Endothelial cell (in vitro differentiated cells): ENCODE data around the gene GAB2. TPM values are rescaled to one million over a fixed set of nuclear protein-coding genes. Genes with fewer than 3 reads are reported as not detected.
A peak's percentile ranks its signal among the peaks of the same experiment; 100 is the strongest.

ENCODE experiments used
- DNase-seq: peaks from one replicate; pipeline ENCODE4 v3.0.0; 2021; ENCODE audit warnings: low spot score
- H3K27ac Mint-ChIP-seq: one replicate; pipeline ENCODE4 v1.8.0; 2021; ENCODE audit warnings: mixed read lengths, inconsistent platforms; ENCODE audit not compliant: unreplicated experiment
- H3K27me3 Mint-ChIP-seq: one replicate; pipeline ENCODE4 v1.8.0; 2021; ENCODE audit warnings: mild to moderate bottlenecking, moderate library complexity, mixed read lengths, inconsistent platforms; ENCODE audit not compliant: unreplicated experiment
- H3K36me3 Mint-ChIP-seq: one replicate; pipeline ENCODE4 v1.8.0; 2021; ENCODE audit warnings: mild to moderate bottlenecking, low read depth, mixed read lengths, inconsistent platforms; ENCODE audit not compliant: unreplicated experiment
- H3K4me1 Mint-ChIP-seq: one replicate; pipeline ENCODE4 v1.8.0; 2021; ENCODE audit warnings: mild to moderate bottlenecking, mixed read lengths, inconsistent platforms; ENCODE audit not compliant: unreplicated experiment
- H3K4me3 Mint-ChIP-seq: one replicate; pipeline ENCODE4 v1.8.0; 2021; ENCODE audit warnings: mild to moderate bottlenecking, mixed read lengths, inconsistent platforms; ENCODE audit not compliant: unreplicated experiment
- H3K9me3 Mint-ChIP-seq: one replicate; pipeline ENCODE4 v1.8.0; 2021; ENCODE audit warnings: mixed read lengths, inconsistent platforms; ENCODE audit not compliant: unreplicated experiment
- total RNA-seq: library from RNA; stranded (reverse); fragmentation: NEBNext Ultra II Directional; extraction: Animal tissue kit (Norgen Biotek cat#: 25700); gene quantifications from one replicate; pipeline ENCODE4 v1.2.1, GENCODE V29; 2021; ENCODE audit not compliant: unreplicated experiment
- TF ChIP-seq, protein P1 (sequence below): fragments of 200-600 bp; sonication (generic); IDR thresholded peaks from one replicate; pipeline ENCODE4 v1.5.0; 2021; ENCODE audit warnings: antibody characterized with exemption; ENCODE audit not compliant: unreplicated experiment

The GAB2 gene
- total RNA-seq, 1 donor from 2014 or later = 81.0 TPM

GRCh38 chr11:78270971-78271370 lies 146.6 kb downstream of the GAB2 start:
- DNase-seq = no peak
- TF ChIP-seq, protein P1, sequence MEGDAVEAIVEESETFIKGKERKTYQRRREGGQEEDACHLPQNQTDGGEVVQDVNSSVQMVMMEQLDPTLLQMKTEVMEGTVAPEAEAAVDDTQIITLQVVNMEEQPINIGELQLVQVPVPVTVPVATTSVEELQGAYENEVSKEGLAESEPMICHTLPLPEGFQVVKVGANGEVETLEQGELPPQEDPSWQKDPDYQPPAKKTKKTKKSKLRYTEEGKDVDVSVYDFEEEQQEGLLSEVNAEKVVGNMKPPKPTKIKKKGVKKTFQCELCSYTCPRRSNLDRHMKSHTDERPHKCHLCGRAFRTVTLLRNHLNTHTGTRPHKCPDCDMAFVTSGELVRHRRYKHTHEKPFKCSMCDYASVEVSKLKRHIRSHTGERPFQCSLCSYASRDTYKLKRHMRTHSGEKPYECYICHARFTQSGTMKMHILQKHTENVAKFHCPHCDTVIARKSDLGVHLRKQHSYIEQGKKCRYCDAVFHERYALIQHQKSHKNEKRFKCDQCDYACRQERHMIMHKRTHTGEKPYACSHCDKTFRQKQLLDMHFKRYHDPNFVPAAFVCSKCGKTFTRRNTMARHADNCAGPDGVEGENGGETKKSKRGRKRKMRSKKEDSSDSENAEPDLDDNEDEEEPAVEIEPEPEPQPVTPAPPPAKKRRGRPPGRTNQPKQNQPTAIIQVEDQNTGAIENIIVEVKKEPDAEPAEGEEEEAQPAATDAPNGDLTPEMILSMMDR = no peak
- Mint-ChIP-seq H3K4me3 (peak overlapping the region; percentile 56), H3K27ac (no peak overlapping the region), H3K36me3 (peaks cover 53% of the 10 kb centered on the region), H3K27me3 (peaks cover 12% of the 10 kb centered on the region), H3K4me1 (no peaks in the 10 kb centered on the region), H3K9me3 (peaks cover 16% of the 10 kb centered on the region)

GRCh38 chr11:78269806-78270205 lies 147.8 kb downstream of the GAB2 start:
- H3K27ac Mint-ChIP-seq = no peak overlapping the region
- peaks cover 12% of the 10 kb centered on the region for H3K27me3 Mint-ChIP-seq
- peaks cover 16% of the 10 kb centered on the region for H3K9me3 Mint-ChIP-seq
- no peak overlapping the region for H3K4me3 Mint-ChIP-seq
- TF ChIP-seq, protein P1 = no peak
- DNase-seq = no peak
- peaks cover 48% of the 10 kb centered on the region for H3K36me3 Mint-ChIP-seq
- H3K4me1 Mint-ChIP-seq = no peaks in the 10 kb centered on the region

DNA sequence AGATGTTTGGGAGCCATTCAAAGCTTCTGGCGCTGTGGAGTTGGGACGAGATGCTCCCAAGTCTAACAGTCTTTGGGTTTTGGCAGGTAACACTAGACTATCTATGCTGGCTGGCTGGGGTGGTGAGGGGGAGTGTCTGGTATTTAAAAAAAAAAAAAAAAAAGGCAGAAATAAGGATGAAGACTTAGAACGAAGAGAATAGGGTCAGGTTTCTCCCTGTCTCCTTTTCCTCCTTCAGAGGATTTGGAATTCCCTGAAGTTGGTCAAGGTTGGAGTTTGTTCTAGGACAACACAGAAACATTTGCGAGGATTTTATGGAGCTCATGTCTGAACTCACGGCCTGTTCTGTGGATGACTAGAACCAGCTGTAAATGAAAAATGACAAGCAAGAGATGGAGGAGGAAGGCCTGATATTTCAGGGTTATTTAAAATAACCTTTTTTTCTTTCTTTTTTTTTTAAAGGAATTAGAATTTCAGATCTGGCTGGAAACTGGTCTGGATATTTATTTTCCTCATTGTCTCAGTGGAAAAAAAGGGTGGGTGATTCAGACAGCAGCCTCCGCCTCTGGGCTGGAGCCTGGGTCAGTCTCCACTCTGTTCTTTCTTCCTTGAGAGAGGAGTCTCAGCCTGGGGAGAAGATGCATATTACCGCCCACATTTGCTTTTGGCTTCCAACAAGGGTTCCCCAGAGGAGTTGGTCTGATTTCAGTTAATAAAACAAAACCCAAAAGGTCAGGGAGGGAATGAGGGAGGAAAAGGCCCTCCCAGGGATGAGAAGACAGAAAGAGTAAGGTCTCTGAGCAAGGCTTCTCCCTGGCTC lies 148.8 kb downstream of the GAB2 start:
- Mint-ChIP-seq H3K27me3 (peaks cover 14% of the 10 kb centered on the region), H3K27ac (no peak overlapping the region), H3K4me1 (no peaks in the 10 kb centered on the region), H3K36me3 (peaks cover 38% of the 10 kb centered on the region), H3K4me3 (no peak overlapping the region), H3K9me3 (peaks cover 12% of the 10 kb centered on the region)
- TF ChIP-seq, protein P1 = no peak
- DNase-seq = no peak

GRCh38 chr11:78266451-78266850 lies 151.2 kb downstream of the GAB2 start:
- peaks cover 10% of the 10 kb centered on the region for H3K27me3 Mint-ChIP-seq
- H3K36me3 Mint-ChIP-seq = peaks cover 15% of the 10 kb centered on the region
- no peaks in the 10 kb centered on the region for H3K9me3 Mint-ChIP-seq
- no peak overlapping the region for H3K27ac Mint-ChIP-seq
- DNase-seq = no peak
- peak overlapping the region; percentile 47 for H3K4me3 Mint-ChIP-seq
- no peaks in the 10 kb centered on the region for H3K4me1 Mint-ChIP-seq
- TF ChIP-seq, protein P1 = no peak

- Mint-ChIP-seq H3K4me1 (peaks cover 5% of the 10 kb centered on the region), H3K36me3 (peaks cover 6% of the 10 kb centered on the region), H3K27ac (no peak overlapping the region), H3K4me3 (no peak overlapping the region), H3K9me3 (no peaks in the 10 kb centered on the region), H3K27me3 (peaks cover 10% of the 10 kb centered on the region)
- no peak for DNase-seq
- TF ChIP-seq, protein P1 = no peak
These were observed 152.3 kb downstream of the GAB2 start for GRCh38 chr11:78265326-78265725.
